Colonic mucosa (tissue), 4 donors: ENCODE results near the gene STX3. TPM values are rescaled to one million over a fixed set of nuclear protein-coding genes. Genes with fewer than 3 reads are reported as not detected.

Experiments
- DNase-seq: peaks from one replicate; pipeline ENCODE4 v3.0.0-alpha.2; 2020
- H3K27ac ChIP-seq: fragments of 200-600 bp; one replicate; pipeline ENCODE4 v1.8.0; 2021
- H3K27me3 ChIP-seq: fragments of 200-600 bp; one replicate; pipeline ENCODE4 v1.8.0; 2021
- H3K36me3 ChIP-seq: fragments of 200-600 bp; one replicate; pipeline ENCODE4 v1.8.0; 2021
- H3K4me1 ChIP-seq: fragments of 200-600 bp; one replicate; pipeline ENCODE4 v1.8.0; 2021; ENCODE audit warnings: mild to moderate bottlenecking
- H3K4me3 ChIP-seq: fragments of 200-600 bp; one replicate; pipeline ENCODE4 v1.8.0; 2021
- H3K9ac ChIP-seq, 2 donors: one replicate each; pipeline ENCODE4 v1.7.0; 2013; ENCODE audit warnings: control low read depth in 2 of 2, low read depth in 2 of 2, low read length in 2 of 2
- H3K9me3 ChIP-seq: fragments of 200-600 bp; one replicate; pipeline ENCODE4 v1.8.0; 2021
- intact Hi-C: fragments of 100-400 bp; cut with DNase I; formaldehyde crosslinking; loops from one replicate; pipeline ENCODE4 v1.14.1; 2022
- total RNA-seq, 2 donors: library from RNA; stranded (reverse); fragmentation: NEBNext Ultra II Directional in 1 of 2; extraction: Animal tissue kit (Norgen Biotek cat#: 25700) in 1 of 2; gene quantifications; one replicate each; pipeline ENCODE4 v1.2.1, GENCODE V29; 2021
- TF ChIP-seq, protein P1 (sequence below): fragments of 200-600 bp; IDR thresholded peaks from one replicate; pipeline ENCODE4 v1.8.0; 2022; ENCODE audit warnings: antibody characterized with exemption, mild to moderate bottlenecking
- donor health status: healthy.
- donor health status: DM: no; HTN: no; CAD: no.
- donor health status: DM: no; HTN: no; CAD: no.

The STX3 gene
- total RNA-seq, 2 donors from 2014 or later: 45.2 to 70.9 TPM

DNA sequence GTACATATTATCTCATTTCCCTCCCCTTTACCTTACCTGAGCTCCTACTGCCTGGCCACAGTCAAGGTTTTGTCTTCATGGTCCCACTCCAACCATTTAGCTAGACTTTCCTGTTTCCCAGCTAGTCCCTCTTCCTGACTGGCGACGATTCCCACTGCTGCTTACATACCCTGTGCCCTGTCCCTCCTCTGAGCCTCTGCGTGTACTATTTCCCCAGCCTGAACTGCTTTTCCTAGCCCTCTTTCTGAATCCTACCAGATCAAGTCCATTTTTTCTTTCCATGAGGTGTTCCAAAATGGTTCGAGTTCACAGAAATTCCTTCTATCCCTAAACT is 32.0 kb downstream of the STX3 start:
- no peaks in the 10 kb centered on the region for H3K36me3 ChIP-seq
- intact Hi-C loops: no loop called here
- H3K27ac ChIP-seq: peak overlapping the region; percentile 82
- no peaks in the 10 kb centered on the region for H3K9me3 ChIP-seq
- H3K27me3 ChIP-seq: no peaks in the 10 kb centered on the region
- TF ChIP-seq, protein P1, sequence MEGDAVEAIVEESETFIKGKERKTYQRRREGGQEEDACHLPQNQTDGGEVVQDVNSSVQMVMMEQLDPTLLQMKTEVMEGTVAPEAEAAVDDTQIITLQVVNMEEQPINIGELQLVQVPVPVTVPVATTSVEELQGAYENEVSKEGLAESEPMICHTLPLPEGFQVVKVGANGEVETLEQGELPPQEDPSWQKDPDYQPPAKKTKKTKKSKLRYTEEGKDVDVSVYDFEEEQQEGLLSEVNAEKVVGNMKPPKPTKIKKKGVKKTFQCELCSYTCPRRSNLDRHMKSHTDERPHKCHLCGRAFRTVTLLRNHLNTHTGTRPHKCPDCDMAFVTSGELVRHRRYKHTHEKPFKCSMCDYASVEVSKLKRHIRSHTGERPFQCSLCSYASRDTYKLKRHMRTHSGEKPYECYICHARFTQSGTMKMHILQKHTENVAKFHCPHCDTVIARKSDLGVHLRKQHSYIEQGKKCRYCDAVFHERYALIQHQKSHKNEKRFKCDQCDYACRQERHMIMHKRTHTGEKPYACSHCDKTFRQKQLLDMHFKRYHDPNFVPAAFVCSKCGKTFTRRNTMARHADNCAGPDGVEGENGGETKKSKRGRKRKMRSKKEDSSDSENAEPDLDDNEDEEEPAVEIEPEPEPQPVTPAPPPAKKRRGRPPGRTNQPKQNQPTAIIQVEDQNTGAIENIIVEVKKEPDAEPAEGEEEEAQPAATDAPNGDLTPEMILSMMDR: no peak
- DNase-seq: no peak
- peak overlapping the region in 1 of 2 donors; percentile 64 for H3K9ac ChIP-seq
- no peak overlapping the region for H3K4me3 ChIP-seq
- H3K4me1 ChIP-seq: peaks cover 4% of the 10 kb centered on the region

DNA sequence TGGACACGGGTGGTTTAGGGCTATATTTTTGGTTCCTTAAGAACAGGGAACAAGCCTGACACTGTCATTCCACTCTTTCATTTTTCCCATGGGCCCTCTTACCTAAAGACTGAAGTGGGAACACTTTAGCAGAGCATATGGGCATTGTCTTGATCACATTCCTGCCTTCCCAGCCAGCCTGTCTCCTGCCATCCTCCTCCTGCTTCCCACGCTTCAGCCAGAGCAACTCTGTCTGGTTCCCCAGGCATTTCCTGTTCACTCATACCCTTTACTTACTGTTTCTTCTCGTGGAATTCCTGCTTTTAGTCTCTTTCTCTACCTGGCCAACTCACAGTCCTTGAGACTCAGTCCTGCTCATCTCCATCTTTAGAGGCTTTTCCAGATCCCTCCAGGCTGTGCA is 32.6 kb downstream of the STX3 start:
- no peak overlapping the region for H3K4me3 ChIP-seq
- H3K4me1 ChIP-seq: peaks cover 4% of the 10 kb centered on the region
- H3K36me3 ChIP-seq: no peaks in the 10 kb centered on the region
- intact Hi-C loops: no loop called here
- H3K9me3 ChIP-seq: no peaks in the 10 kb centered on the region
- no peak for DNase-seq
- no peaks in the 10 kb centered on the region for H3K27me3 ChIP-seq
- TF ChIP-seq, protein P1: no peak
- H3K27ac ChIP-seq: no peak overlapping the region
- no peak overlapping the region for H3K9ac ChIP-seq

- no peak for DNase-seq
- no peak overlapping the region for H3K9ac ChIP-seq
- H3K27me3 ChIP-seq: no peaks in the 10 kb centered on the region
- peaks cover 4% of the 10 kb centered on the region for H3K4me1 ChIP-seq
- H3K27ac ChIP-seq: no peak overlapping the region
- intact Hi-C loops: no loop called here
- H3K9me3 ChIP-seq: no peaks in the 10 kb centered on the region
- no peak overlapping the region for H3K4me3 ChIP-seq
- TF ChIP-seq, protein P1: no peak
- H3K36me3 ChIP-seq: no peaks in the 10 kb centered on the region
These were observed 36.5 kb downstream of the STX3 start for GRCh38 chr11:59791639-59792038.

DNA sequence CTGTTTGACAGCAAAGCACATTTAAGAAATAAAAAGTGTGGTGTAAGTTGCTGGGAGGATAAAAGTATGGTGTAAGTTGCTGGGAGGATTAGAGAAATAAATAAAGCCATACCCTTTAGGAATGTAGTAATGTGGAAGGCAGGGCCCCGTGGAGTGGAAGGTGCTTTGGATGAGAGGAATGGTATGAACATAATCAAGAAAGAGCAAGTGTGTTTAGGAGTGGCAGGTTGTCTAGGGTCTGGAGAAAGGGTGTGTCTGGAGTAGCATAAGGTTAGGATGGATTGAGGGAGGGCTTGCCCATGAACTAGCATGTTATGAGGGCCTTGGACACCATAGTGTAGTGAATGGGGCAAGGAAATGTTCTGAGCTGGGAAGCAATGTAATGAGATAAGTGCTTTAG is 37.3 kb downstream of the STX3 start:
- peaks cover 1% of the 10 kb centered on the region for H3K4me1 ChIP-seq
- no peaks in the 10 kb centered on the region for H3K9me3 ChIP-seq
- H3K27ac ChIP-seq: no peak overlapping the region
- H3K36me3 ChIP-seq: no peaks in the 10 kb centered on the region
- H3K4me3 ChIP-seq: no peak overlapping the region
- intact Hi-C loops: no loop called here
- TF ChIP-seq, protein P1: no peak
- H3K9ac ChIP-seq: no peak overlapping the region
- DNase-seq: no peak
- H3K27me3 ChIP-seq: no peaks in the 10 kb centered on the region

DNA sequence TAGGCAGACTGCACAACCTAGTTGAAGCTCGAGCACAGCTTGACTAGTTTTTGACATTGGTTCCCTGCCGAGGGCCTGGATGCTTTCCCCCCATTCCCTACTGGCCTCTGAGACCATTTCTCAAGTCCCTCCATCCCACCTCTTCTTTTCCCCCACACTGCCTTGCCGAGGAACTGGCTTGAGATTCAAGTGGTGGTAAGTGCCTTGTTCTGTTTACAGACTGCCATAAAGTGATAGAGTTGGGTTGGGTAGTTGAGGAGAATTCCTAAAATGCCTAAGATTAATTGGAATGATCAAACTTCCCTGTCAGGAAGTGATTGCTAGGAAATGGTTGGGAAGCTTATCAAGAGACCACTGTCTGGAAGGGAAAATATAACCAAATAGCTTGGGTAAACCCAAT is 39.2 kb downstream of the STX3 start:
- H3K4me3 ChIP-seq: no peak overlapping the region
- no peak for DNase-seq
- no peak overlapping the region for H3K27ac ChIP-seq
- TF ChIP-seq, protein P1: no peak
- H3K27me3 ChIP-seq: no peaks in the 10 kb centered on the region
- H3K4me1 ChIP-seq: no peaks in the 10 kb centered on the region
- peaks cover 4% of the 10 kb centered on the region for H3K36me3 ChIP-seq
- intact Hi-C loops: no loop called here
- no peak overlapping the region for H3K9ac ChIP-seq
- H3K9me3 ChIP-seq: no peaks in the 10 kb centered on the region
